Measurements from ENCODE around the gene ARHGAP24.

ARHGAP24 gene

DNA sequence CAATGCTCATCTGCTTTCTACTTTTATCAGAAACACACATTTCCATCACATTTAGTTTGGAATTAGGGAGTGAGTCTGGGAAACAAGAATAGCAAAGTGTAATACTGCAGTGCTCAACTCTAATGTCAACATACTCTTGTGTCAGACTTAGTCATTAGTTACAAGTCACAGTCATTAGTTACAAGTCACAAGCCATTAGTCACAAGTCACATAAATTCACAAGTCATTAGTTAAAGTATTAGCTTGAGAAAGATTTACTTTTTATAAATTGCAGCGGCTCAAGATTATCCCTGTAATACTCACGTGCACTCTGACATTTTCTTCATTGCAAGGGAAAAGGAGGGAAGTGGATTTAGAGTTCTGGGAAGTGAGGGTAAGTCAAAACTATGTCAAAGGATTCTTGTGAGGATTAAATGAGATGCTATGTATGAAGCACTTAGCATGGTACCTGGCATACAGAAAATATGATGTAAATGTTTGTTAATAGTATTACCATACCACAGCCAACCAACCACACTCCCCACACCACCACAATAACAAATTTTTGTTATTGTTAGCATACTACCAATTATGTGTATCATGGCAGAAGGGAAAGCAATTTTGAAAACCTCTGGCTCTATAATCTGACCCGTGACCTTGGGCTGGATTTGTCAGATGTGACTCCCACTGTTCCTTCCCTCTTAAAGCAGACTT lies 116.6 kb downstream of the ARHGAP24 start:
- DNase-seq, result no peak

GRCh38 chr4:85595098-85595775 lies 120.3 kb downstream of the ARHGAP24 start:
- DNase-seq, result no peak

- no peak for DNase-seq
Measured at GRCh38 chr4:85595796-85596559, 121.0 kb downstream of the ARHGAP24 start.

DNA sequence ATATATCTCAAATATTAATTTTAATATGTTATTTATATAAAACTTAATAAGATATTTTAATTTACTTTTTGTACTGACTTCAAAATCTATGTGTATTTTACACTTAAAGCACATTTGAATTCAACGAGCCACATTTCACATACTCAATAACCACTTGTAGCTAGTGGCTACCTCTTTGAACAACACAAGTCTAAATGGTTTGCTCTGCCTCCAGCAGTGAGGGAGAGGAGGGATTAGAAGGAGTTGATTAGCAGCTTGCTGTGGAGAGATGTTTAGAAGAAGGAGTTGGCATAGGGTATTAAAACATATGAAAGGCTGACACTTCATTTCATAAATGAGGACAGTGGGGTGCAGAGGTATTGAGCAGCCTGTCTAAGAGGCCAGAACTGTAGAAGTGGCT lies 124.0 kb downstream of the ARHGAP24 start:
- no peak for DNase-seq

DNA sequence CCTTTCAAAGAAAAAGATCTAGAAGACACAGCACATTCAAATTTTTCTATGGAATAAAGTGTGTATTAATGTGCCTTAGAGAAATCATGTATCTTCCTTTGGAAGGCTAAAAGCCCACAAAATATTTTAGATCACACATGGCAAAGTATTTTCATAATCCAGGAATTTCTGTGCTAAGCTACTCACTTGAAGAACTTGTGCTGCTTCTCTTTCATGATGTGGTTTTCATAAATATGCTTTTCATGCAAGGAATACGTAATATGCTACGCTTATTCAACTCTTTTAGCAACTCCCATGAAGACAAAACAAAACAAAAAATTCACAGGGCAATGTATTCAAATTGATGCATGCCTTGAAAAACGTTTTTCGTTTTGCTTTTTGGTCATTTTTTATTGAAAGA lies 125.6 kb downstream of the ARHGAP24 start:
- DNase-seq, result no peak

GRCh38 chr4:85603437-85604336 lies 128.7 kb downstream of the ARHGAP24 start:
- DNase-seq, result no peak

DNA sequence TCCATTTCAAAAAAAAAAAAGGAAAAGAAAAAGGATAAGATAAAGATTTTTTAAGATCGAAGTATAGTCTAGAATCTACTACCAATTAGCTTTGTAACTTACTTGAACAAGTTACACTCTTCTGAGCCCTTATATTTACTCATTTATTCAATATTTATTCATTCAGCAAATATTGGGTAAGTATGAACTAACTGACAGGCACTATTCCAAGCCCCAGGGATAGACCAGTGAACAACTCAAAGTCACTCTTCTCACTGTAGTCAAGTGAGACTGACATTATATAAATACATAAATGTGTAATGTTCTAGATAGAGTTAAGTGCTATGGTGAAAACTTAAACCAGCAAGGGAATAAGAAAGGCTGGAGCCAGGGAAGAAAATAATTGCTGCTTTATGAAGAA lies 131.6 kb downstream of the ARHGAP24 start:
- no peak for DNase-seq

- no peak for DNase-seq
Measured at GRCh38 chr4:85607624-85608023, 132.7 kb downstream of the ARHGAP24 start.

- no peak for DNase-seq
Measured at GRCh38 chr4:85610450-85610849, 135.5 kb downstream of the ARHGAP24 start.

GRCh38 chr4:85611661-85612060 lies 136.7 kb downstream of the ARHGAP24 start:
- DNase-seq, result no peak

- DNase-seq, result no peak
Measured at GRCh38 chr4:85613901-85614300, 139.0 kb downstream of the ARHGAP24 start.

DNA sequence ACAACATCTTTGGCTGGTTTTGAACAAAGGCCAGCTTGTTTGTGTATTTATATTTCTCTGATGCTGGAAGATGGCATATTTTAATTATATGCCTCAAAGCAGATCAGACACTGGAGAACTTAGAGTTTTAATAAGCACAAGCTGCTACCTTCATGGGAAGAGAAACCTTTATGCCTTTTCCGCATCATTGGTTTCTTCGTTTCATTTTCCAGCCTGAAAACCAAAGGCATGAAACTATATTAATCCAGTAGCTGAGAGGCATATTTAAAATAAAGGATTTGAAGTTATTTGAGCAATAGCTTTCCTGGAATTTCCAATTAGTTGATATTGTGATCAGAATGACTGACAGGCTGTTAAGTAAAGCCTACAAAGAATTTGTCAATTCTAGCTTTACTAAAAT lies 141.0 kb downstream of the ARHGAP24 start:
- no peak for DNase-seq

DNA sequence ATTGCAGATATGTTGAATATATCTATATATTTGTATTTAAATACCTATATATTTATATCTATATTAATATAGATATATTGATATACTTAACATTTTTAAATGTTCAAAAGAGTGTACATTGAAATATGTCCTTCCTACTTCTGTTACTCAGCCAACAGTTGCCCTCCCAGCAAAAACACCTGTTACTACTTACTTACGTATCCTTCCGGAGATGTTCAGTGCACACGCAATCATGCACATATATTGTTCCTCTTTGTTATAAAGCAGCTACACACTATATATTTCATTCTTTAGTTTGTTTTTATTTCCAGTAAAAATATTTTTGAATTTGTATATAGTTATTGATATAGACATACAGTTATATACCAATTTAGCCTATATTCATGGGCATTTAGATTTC lies 142.3 kb downstream of the ARHGAP24 start:
- no peak for DNase-seq

GRCh38 chr4:85632981-85633380 lies 158.0 kb downstream of the ARHGAP24 start:
- DNase-seq, result no peak

DNA sequence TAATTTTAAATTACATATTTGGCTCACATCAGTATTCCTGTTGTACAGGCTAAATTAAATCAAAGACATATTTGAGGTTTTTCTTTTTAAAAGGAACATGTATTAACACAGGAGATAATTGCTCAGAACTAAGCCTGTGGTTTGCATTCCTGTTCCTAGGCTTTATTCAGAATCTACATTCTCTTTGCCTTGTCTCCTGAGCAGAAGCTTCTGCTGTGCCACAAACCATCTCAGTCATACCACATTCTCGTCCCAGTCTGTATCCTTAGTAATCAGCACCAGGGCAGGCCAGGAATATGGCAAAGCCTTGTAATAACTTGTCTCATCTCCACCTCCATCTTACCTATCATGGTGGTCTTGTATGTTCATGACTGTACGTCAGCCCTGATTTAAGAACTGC lies 162.8 kb downstream of the ARHGAP24 start:
- DNase-seq, result no peak

DNA sequence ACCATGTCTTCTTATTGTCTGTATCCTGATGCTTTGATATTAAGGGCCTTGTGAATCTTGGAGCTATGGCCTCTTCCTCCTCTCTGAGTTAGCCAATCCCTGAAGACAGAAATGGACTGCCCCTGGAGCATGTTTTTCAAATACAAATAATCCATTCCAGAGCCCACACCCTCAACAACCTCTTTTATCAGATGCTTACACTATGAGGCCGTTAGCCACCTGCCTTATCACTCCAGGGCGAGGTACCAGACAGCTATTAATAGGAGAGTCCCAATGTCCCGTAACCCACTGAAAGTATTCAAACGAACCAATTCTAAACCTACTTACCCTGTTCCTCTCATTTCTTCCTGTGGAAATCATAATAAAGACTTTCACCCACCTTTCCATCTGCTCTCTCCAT lies 165.0 kb downstream of the ARHGAP24 start:
- no peak for DNase-seq

GRCh38 chr4:85642356-85643100 lies 167.6 kb downstream of the ARHGAP24 start:
- no peak for DNase-seq

GRCh38 chr4:85644061-85644460 lies 169.1 kb downstream of the ARHGAP24 start:
- DNase-seq, result no peak

DNA sequence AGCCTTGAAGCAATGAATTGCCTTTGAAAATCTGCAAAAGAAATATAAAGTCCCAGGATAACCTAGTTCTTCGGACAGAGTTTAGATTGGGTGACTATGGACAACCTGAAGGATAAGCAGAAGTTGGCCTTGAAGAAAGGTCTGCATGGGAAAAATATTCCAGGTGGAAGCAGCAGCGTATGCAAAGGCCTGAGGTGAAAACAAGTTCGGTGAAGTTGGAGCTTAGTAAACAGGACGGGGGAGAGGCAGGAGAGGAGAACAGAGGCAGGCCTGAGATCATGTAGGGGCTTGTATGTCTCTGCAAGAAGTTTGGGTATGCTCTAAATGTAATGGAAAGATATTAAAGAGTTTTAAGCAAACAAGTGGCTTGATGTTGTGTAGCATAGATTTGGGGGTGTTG lies 176.0 kb downstream of the ARHGAP24 start:
- no peak for DNase-seq

DNA sequence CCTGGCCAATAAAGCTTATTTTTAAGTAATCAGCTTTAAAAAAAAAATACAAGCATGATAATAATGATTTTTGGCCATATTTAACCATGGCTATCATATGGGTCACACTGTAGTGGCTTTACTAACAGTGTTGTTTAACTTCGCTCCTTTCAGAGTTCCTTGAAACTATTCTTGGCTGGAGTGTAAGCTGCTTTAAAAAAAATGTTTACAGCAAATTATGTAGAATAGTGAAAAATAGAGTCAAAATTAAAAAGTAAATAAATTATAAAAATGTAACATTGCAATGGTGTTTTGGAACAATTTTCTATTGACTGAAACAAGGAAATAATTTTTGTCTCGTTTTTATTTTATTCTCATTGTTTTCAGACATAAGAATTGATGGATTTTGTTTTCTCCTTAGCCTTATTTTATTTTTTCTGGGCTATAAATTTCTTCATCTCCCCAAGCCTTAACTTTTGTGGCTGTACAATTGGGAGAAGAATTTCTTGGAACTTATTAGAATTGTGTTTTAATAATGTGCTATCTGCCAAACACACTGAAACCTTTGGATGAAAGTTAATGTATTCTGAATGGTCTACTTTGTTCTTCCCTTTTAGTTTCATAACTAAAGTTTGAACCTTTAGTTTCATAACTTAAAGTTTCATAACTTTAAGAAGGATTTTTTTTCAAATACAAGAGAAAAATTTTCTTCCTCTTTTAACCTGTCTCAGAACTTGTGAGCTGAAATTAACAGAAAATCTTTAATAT lies 182.0 kb downstream of the ARHGAP24 start:
- DNase-seq, result no peak

DNA sequence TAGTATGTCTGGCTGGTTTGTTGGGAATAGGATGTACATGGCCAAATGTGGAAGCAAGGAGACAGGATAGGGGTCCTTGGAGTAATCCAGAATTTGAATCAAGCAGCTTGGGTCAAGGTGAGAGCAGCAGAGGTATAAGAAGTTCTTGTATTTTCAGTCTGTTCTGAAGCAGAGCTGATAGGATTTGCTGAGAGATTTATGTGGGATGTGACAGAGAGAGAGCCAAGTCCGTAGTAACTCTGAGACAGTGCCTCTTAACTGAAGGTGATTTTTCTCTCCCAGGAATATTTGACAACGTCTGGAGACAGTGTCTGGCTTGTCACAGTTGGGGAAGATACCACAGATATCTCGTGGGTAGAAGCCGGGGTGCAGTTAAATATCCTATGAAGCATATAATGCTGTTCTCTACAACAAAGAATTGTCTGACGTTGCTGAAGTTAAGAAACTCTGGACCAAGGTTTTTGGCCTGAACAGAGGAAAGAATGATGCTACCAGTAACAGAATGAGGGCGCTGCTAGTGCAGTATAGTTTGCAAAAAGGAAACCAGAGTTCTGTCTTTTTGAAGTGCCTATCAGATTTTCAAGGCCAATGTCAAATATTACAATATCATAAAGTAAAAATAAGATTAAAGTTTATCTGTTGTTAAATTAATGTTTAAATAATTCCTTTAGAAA lies 184.0 kb downstream of the ARHGAP24 start:
- DNase-seq, result no peak

Data from activated CD4-positive, alpha-beta T cell treated with anti-CD3 and anti-CD28 coated beads for 1 hour (primary cell).